GM19324 (cell line): ENCODE data around the gene ACTR1A.

Experiments used
- ATAC-seq: cut with Tn5 transposase; IDR thresholded peaks from one replicate; pipeline ENCODE4 v1.9.1; 2021; ENCODE audit warnings: mild to moderate bottlenecking, moderate library complexity; ENCODE audit not compliant: unreplicated experiment, low FRiP score

Gene ACTR1A

DNA sequence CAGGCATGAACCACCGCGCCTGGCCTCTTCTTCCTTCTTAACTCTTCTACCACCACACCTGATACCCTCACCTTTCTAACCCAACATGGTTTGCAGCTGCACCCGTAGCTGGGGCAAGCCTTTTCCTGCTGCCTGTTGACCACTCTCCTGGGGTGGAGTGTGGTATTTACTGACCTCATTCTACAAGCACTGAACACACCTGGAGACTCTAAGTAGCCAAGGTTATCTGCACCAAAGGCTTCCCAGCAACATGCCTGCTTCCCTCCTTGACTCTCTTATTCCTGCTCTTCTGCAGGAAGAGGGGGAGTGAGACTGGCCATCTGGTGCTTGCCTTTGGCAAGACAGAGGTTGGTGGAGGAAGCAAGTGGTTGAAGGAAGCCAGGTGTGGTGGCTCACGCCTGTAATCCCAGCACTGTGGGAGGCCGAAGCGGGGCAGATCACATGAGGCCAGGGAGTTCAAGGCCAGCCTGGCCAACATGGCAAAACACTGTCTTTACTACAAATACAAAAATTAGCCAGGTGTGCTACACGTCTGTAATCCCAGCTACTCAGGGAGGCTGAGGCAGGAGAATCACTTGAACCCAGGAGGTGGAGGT, 10.1 kb downstream of the ACTR1A start:
- no peak for ATAC-seq

DNA sequence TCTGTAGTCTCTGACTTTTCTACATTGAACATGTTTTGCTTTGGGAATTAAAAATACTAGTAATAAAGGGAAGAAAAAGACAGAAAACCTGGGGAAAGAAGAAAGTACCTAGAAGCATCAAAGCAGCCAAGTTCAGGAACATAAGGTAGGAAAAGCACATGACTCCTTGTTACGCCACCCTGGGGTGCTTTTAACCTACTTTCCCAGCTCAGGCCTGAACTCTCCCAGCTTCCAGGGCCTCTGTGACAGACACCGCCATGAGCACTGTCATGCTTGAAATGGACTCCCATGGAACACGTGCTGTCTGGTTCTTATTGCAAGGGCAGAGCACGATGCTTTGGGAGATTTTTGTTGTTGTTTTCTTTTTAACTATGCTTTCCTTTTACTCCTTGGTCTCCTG, 11.4 kb downstream of the ACTR1A start:
- ATAC-seq = no peak

DNA sequence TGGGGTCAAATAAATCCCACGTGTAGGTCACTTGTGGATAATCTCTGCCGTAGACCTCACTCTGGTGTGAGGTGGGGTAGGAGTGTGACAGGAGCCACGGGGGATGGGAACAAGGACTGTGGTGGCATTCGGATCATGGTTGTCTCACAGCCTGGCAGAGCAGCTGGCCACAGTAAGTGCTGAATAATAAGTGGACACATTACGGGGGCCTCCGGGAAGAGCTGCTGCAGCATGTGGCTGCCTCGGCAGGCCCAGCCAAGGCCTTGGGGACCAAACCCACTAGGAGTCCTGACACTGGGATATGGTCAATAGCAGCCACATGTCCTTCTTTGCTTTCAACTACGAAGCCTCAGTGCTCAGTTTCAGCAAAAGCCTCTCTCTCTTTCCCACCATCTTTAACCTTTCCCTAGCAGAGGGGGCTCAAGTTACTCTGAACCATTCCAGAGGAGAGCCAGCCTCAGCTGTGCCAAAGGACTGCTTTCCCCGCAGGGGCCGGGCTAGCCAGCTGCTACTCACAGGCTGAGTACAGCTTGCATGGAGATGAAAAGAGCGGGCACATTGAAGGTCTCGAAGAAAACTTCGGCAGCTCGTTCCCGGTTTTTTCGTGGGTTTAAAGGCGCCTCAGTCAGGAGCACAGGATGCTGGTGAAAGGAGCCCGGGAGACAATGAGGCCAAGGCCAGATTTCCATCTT, 17.3 kb downstream of the ACTR1A start:
- ATAC-seq = no peak

DNA sequence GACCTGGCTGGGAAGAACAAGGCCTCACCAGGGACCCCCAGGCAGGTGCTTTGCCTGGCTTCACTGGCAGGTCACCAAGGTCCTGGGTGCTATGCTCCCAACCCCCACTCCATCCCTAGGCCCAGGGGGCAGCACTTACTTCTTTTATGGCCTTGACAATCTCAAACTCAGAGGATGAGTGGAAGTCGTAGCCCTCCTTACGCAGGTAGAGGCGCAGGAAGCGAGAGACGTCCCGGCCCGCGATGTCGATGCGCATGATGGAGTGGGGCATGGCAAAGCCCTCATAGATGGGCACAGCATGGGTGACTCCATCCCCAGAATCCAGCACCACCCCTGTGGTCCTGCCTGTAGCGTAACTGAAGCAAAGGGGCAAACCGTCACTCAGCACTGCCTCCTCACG, 18.5 kb downstream of the ACTR1A start:
- ATAC-seq = no peak

DNA sequence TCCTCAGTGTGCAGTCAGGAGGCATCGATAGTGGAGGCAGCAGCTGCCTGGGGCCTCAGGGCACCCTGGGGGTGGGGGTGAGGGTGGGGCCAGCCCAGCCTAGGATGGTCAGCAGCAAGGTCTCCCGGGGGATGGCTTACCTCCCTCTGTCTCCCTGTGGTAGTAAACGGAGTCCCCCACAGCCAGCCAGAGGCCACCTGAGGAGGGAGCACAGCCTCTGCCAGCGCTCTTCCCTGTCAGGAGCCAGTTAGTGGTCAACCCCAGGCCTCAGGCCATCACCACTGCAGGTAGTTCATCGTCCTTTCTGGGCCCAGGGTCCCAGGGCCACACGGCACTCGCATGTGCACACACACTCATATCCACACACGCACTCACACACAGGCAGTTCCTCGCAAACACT, 22.1 kb downstream of the ACTR1A start:
- no peak for ATAC-seq

DNA sequence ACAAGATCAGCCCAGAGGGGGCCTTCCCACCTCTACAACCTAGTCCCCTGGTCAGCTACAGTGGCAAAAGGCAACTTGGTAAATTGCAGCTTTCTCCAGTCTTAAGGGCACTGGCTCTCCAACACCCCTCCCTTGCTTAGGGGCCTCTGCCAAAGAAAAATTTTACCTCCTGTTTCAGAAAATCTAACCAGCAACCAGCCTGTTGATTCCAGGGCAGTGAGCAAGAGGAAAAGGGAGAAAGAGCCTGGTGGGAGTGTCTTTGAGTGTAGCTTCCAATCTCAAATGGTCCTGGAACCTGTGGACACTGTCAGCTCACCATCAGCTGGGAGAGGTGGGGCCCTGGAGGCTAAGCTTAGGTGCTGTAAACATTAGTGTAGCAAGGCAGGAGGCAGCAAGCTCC, 22.9 kb downstream of the ACTR1A start:
- no peak for ATAC-seq

DNA sequence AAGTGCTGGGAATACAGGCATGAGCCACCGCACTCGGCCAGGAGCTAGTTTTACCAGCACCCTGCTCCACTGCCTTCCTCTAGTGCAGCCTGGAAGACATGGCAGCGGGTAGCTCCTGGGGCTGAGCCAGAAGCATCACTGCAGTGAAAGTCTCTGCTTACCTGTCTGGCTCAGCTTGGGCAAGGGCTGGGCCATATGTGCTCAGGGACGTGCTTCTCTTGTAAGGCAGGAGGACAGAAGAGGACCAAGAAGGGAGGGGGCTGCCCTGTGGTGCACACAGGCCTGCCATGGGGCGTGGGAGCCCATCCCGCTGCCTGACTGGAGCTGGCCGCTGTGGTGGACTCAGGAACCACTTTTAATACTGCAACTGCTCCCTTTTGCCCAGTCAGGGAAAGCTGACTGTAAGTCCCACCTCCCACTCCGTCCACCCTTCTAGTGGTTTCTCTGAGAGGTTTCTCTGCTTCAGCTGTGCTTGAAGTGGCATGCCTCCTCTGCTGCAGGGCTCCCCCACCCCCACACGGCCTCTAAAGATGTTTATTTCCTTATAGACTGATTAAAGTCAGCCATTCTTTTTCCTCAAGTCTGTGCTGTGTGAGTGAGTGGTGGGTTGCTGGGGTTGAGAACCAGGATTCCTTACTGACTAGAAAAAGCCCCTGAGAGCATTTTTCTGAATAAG, 25.9 kb downstream of the ACTR1A start:
- ATAC-seq = no peak

DNA sequence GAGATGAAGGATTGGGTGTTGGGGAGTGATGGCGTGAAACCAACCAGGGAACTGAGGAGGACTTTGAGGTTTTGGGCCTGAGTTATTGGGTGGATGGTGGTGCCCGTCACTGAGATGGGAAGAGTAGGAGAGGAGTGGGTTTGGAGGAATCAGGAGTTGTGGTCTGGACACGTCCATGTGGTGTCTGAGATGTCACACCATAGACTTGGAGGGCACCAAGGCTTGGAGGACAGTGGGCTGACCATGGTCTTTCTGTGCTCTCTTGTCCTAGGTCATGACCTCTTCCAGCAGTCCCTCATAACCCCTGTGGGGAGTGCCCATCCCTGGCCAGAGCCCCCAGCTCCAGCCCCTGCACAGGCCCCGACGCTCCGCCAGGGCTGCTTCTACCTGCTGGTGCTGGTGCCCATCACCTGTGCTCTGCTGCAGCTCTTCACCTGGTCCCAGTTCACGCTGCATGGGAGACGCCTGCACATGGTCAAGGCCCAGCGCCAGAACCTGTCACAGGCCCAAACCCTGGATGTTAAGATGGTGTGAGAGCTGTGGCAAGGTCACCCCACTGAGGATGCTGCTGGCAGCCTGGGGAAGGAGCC, 27.0 kb downstream of the ACTR1A start:
- no peak for ATAC-seq

DNA sequence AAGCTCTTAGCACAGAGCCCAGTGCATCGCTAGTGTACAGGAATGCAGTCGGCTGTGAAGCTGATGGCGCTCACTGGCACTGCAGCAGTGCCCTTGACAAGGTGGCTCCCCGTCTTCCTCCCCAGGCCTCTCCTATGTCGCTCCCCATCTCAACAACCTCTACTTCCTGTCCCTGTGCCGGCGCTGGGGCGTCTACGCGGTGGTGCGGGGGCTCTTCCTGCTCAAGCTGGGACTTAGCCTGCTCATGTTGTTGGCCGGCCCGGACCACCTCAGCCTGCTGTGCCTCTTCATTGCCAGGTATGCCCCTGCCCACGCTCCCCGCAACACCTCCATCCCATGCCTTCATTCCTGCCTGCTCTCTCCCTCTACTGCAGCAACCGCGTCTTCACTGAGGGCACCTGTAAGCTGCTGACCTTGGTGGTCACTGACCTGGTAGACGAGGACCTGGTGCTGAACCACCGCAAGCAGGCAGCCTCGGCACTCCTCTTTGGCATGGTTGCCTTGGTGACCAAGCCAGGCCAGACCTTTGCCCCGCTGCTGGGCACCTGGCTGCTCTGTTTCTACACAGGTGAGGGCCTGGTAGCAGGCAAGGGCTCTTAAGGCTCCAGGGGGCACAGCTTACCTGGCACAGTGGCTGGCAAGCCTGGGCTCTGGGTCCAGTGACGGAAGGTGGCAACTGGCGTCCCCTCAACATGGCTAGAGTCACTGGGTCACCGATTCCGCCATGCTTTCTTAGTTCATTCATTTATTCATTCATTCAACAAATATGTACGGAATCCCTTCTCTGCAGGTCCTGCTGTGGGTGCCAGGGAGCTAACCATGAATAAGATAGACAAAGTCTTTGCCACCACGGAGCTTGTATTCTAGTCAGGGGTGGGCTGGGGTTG, 28.8 kb downstream of the ACTR1A start:
- no peak for ATAC-seq

DNA sequence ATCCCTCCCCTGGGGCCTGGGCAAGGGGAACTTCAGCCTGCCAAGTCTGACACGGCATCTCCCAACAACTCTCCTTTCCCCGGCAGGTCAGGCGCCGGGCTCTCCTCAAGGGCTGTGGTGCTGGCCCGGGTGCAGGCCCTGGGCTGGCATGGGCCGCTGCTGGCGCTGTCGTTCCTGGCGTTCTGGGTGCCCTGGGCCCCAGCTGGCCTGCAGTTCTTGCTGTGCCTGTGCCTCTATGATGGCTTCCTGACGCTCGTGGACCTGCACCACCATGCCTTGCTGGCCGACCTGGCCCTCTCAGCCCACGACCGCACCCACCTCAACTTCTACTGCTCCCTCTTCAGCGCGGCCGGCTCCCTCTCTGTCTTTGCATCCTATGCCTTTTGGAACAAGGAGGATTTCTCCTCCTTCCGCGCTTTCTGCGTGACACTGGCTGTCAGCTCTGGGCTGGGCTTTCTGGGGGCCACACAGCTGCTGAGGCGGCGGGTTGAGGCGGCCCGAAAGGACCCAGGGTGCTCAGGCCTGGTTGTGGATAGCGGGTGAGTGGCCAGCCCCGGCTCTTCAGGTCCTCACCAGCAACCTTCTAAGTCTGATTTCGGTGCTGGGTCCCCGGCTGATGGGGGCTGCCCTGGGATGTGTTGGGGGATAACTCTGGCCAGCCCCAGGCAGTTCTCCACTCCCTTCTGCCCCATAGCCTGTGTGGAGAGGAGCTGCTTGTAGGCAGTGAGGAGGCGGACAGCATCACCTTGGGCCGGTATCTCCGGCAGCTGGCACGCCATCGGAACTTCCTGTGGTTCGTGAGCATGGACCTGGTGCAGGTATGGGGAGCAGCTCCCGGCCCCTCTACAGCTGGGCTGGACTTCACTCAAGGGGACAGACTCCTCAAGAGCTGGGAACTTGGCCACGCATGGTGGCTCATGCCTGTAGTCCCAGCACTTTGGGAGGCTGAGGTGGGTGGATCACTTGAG, 31.6 kb downstream of the ACTR1A start:
- no peak for ATAC-seq

DNA sequence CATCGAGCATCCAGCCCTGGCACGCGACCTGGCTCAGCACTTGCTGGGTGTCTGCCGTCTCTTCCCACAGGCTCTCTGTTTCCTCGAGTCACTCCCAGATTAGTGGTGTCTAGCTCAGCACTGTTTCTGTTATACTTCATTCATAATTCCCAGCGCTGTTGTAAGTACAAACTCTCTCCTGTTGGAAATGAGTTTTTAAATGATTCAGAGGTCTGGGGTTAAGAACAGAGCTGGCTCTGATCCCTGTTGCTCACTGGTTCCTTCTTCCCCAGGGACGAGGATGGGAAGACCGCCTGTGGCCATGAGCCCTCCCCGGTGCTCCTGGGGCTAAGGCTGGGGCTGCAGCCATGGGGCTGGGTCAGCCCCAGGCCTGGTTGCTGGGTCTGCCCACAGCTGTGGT, 33.8 kb downstream of the ACTR1A start:
- no peak for ATAC-seq

DNA sequence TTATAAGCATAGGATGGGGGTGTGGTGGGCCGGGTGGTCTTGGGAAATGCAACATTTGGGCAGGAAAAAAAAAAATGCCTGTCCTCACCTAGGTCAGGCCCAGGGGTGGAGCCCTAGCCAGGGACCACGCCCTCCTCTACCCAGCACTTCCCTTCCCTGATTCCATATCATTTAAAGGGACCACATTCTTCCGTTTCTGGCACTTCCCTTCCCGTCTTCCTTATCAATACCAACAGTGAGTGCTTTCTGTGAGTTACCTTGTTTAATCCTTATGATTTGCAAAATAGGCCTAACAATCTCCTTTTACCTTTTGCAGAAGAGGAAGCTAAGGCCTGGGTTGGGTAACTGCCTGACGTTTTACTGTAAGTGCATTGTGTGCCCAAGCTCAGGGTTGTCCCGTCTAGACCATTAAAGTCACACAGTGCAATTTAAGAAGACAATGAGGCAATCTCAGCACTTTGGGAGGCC, 34.5 kb downstream of the ACTR1A start:
- ATAC-seq = no peak

DNA sequence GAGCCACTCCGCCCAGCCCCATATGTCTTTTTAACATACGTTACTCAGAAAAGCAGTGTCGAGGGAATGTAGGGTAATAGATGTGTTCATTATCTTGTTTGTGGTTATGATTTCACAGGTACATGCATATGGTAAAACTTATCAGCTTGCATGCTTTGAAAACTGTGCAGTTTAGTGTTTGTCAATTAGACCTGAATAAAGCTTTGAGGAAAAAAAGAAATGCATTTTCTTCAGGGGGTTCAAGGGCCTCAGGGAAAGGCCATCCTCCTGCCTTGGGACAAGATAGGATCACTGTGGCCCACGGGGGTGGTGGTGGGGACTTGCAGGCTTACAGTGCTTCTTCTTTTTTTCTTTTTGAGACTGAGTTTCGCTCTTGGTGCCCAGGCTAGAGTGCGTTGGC, 35.2 kb downstream of the ACTR1A start:
- no peak for ATAC-seq

DNA sequence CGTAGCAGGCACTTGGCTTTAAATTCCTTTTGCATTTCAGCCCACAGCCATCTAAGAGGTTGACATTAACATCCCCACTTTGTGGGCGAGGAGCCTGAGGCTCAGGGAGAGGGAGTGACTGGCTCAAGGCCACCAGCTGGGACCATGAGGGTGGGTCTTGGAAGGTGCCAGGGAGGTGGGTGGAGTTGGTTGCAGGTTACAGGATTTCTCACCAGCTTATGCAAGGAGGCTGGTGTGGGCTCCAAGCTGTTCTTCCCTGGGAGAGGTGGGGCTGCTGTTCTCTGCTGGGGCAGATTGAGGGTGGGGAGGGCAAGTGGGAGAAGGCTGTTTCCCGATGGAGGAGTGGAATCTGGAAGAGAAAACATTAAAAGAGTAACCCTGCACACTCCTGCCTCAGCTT, 37.0 kb downstream of the ACTR1A start:
- no peak for ATAC-seq

DNA sequence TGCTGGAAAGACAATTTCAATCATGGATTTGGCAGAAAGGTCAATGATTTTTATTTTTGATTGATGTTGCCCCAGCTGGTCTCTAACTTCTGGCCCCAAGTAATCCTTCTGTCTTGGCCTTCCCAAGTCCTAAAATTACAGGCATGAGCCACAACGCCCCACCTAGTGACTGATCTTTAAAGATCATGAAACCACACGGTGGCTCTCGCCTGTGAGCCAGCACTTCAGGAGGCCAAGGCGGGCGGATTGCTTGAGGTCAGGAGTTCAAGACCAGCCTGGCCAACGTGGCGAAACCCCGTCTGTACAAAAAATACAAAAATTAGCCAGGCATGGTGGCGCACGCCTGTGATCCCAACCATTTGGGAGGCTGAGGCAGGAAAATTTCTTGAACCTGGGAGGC, 38.5 kb downstream of the ACTR1A start:
- no peak for ATAC-seq

DNA sequence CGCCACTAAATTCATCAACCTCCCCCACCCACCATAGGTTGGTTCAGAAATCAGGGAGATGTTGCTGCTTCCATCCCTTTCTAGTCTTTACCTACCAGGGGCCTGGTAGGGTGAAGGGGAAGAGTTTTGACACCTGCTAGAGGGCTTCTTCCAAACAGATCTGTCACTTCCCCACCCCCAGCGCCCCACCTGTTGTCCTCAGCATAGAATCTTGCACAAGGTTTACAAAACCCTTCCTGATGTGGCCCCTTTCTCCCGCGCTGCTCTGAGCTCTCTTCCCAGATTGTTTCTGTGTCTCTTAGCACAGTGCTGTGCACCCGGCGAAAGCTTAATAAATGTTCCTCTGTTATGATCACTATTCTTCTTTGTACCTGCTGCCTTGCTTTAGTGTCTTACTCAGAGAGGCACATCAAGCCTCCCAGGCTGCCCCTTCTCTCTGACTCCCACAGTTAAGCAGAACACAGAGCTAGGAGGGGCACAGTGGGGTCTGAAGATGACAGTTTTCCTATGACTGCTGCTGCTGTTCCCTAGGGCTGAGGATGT, 39.9 kb downstream of the ACTR1A start:
- no peak for ATAC-seq

DNA sequence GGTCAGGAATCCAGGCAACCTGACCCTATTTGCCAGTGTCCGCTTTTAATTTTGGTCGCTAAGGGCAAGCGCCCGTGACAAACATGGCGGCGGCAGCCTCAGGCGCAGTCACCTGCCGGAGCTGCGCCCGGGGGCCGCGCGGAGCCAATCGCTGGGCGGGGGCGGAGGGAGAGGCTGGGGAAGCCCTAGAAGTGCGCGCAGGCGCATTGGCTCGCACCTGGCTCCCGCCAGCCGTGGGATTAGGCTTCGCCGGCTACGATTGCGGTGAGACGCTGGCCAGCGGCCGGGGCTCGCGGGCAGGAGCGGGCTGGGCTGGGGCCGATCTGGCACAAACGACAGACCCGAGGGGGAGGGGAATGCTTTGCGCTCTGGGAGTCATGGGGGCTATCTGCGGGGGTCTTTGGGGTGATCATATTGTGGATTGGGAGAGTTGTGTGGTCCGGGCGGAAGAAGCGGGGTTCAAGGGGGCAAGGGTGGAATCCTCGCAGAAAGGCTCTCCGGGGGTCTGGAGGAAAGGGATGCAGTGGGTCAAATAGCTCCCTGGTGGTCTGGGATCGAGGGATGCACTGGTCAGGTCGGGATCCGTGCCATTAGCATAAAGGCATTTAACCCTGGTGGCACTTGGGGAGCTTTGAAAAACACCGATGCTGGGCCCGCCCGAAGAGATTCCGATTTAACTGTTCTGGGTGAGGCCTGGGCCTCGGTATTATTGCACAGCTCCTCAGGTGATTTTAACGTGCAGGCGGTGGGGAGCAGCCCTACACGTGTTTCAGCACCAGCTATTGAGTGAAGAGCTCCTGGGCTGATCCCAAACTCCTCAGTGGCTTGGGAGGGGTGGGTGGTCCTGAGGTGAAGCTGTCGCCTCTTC, 41.1 kb downstream of the ACTR1A start:
- peak; percentile 88 for ATAC-seq

DNA sequence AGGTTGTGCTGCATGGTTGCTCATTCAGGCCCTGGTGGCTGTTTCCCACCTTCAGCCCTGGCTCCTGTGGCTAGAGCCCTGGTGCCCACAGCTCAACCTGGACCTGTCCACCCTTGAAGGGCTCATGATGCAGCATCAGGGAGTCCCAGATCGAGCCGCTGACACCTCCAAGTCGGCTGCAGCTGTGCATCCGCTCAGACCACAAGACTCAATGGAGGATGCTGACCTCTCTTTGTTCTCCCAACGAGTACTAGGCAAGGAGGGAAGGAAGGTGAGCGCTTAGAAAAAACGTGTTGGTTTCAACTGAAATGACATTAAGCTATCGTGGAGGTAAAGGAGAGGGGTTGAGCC, 41.7 kb downstream of the ACTR1A start:
- ATAC-seq = peak; percentile 23
